ENCODE results near the gene FBLN5.

- TF ChIP-seq, protein P1, sequence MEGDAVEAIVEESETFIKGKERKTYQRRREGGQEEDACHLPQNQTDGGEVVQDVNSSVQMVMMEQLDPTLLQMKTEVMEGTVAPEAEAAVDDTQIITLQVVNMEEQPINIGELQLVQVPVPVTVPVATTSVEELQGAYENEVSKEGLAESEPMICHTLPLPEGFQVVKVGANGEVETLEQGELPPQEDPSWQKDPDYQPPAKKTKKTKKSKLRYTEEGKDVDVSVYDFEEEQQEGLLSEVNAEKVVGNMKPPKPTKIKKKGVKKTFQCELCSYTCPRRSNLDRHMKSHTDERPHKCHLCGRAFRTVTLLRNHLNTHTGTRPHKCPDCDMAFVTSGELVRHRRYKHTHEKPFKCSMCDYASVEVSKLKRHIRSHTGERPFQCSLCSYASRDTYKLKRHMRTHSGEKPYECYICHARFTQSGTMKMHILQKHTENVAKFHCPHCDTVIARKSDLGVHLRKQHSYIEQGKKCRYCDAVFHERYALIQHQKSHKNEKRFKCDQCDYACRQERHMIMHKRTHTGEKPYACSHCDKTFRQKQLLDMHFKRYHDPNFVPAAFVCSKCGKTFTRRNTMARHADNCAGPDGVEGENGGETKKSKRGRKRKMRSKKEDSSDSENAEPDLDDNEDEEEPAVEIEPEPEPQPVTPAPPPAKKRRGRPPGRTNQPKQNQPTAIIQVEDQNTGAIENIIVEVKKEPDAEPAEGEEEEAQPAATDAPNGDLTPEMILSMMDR (IDR thresholded peaks at IDR 0.05) = no peak
- no peak for TF ChIP-seq EP300 (IDR thresholded peaks at IDR 0.05)
Measured at GRCh38 chr14:91830777-91831176, 116.7 kb downstream of the FBLN5 start.
